Measurements from ENCODE around the gene ARRDC2.

DNA sequence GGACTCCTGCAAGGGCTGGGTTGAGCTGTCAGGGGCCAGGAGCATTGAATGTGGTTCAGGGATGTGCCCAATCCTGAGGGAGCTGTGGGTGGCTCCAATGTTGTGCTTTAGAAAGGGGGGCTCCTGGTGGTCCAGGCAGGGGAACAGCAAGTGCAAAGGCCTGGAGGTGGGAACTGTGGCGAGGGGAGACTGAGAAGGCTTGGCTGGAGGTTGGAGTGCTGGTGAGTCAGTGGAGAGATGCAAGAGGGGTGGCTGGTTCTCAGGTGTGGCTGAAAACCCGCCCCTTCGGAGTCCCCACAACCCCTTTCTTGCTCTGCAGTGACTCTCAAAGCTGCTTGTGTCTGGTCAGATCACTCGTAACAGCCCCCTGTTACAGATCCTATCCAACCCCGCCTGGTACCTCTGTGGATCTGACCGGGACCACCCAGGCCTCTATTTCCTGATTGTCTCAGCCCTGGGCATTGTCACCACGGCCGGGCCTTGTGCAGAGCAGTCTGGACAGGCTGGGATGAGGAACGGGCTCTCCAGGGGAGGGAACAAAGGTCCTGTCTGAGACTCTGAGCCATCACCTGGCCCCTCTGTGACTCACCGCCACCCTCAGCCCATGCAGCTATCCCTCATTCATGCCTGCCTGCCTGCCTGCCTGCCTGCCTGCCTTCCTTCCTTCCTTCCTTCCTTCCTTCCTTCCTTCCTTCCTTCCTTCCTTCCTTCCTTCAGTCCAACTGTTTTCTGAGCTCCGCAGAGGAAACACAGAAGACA, 42.4 kb upstream of the ARRDC2 start:
- TF ChIP-seq, protein P1, sequence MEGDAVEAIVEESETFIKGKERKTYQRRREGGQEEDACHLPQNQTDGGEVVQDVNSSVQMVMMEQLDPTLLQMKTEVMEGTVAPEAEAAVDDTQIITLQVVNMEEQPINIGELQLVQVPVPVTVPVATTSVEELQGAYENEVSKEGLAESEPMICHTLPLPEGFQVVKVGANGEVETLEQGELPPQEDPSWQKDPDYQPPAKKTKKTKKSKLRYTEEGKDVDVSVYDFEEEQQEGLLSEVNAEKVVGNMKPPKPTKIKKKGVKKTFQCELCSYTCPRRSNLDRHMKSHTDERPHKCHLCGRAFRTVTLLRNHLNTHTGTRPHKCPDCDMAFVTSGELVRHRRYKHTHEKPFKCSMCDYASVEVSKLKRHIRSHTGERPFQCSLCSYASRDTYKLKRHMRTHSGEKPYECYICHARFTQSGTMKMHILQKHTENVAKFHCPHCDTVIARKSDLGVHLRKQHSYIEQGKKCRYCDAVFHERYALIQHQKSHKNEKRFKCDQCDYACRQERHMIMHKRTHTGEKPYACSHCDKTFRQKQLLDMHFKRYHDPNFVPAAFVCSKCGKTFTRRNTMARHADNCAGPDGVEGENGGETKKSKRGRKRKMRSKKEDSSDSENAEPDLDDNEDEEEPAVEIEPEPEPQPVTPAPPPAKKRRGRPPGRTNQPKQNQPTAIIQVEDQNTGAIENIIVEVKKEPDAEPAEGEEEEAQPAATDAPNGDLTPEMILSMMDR (IDR thresholded peaks at IDR 0.05) = no peak
- TF ChIP-seq POLR2A (IDR thresholded peaks at IDR 0.05) = no peak

Data from adrenal gland (tissue), 5 donors.